HepG2 (cell line): ENCODE results near the gene OGFR. TPM values are rescaled to one million over a fixed set of nuclear protein-coding genes. Genes with fewer than 3 reads are reported as not detected.

Experiments used
- ARID3A ChIP-seq: IDR thresholded peaks from 2 replicates; pipeline ENCODE4 v1.6.1; 2012; ENCODE audit warnings: low read depth, low read length, improper control_type of control experiment
- CENPT ChIP-seq: sonication (generic); formaldehyde crosslinking; IDR thresholded peaks from 2 replicates; pipeline ENCODE4 v1.8.0; 2022; ENCODE audit warnings: low read depth, mild to moderate bottlenecking, moderate library complexity, missing genetic modification reagents
- CTCF ChIP-seq: sonication (generic); formaldehyde crosslinking; IDR thresholded peaks from 2 replicates; pipeline ENCODE4 v1.5.0; 2020; ENCODE audit warnings: mild to moderate bottlenecking, missing genetic modification reagents, moderate library complexity
- FOXA3 ChIP-seq: IDR thresholded peaks from 2 replicates; pipeline ENCODE4 v1.6.1; 2016; ENCODE audit warnings: missing genetic modification reagents, missing compliant biosample characterization
- FOXJ3 ChIP-seq: sonication (generic); formaldehyde crosslinking; IDR thresholded peaks from 2 replicates; pipeline ENCODE4 v1.4.0; 2020; ENCODE audit warnings: missing genetic modification reagents, mild to moderate bottlenecking, borderline replicate concordance
- GABPB1 ChIP-seq: IDR thresholded peaks from 2 replicates; pipeline ENCODE4 v1.6.1; 2016; ENCODE audit warnings: mild to moderate bottlenecking, missing genetic modification reagents, moderate library complexity, missing compliant biosample characterization
- KMT2A ChIP-seq: sonication (generic); formaldehyde crosslinking; IDR thresholded peaks from 2 replicates; pipeline ENCODE4 v1.4.0; 2020; ENCODE audit warnings: missing genetic modification reagents
- MAFF ChIP-seq: IDR thresholded peaks from 2 replicates; pipeline ENCODE4 v1.6.1; 2011; ENCODE audit warnings: low read depth, low read length, improper control_type of control experiment
- MTA3 ChIP-seq: sonication (generic); formaldehyde crosslinking; IDR thresholded peaks from 2 replicates; pipeline ENCODE4 v1.4.0; 2020; ENCODE audit warnings: missing genetic modification reagents
- MTF1 ChIP-seq: sonication (generic); formaldehyde crosslinking; IDR thresholded peaks from 2 replicates; pipeline ENCODE4 v1.5.0; 2020; ENCODE audit warnings: missing genetic modification reagents
- MXI1 ChIP-seq: IDR thresholded peaks from 3 replicates; pipeline ENCODE4 v1.6.1; 2012; ENCODE audit warnings: low read depth, low read length, inconsistent platforms, borderline replicate concordance
- NFATC3 ChIP-seq: sonication (generic); formaldehyde crosslinking; IDR thresholded peaks from 2 replicates; pipeline ENCODE4 v1.5.1; 2020; ENCODE audit warnings: mild to moderate bottlenecking, missing genetic modification reagents
- PHF21A ChIP-seq: sonication (generic); formaldehyde crosslinking; IDR thresholded peaks from 2 replicates; pipeline ENCODE4 v1.5.0; 2020; ENCODE audit warnings: mild to moderate bottlenecking, missing genetic modification reagents
- PHF8 ChIP-seq: sonication (generic); formaldehyde crosslinking; IDR thresholded peaks from 2 replicates; pipeline ENCODE4 v1.5.0; 2020; ENCODE audit warnings: missing genetic modification reagents
- RBM22 ChIP-seq: fragments of 200-400 bp; formaldehyde crosslinking; optimal IDR thresholded peaks from 2 replicates; pipeline ENCODE3; 2017; ENCODE audit warnings: mild to moderate bottlenecking, low read length, moderate library complexity
- SIX4 ChIP-seq: sonication (generic); formaldehyde crosslinking; IDR thresholded peaks from 2 replicates; pipeline ENCODE4 v1.4.0; 2020; ENCODE audit warnings: missing genetic modification reagents
- SOX5 ChIP-seq: IDR thresholded peaks from 2 replicates; pipeline ENCODE4 v1.6.1; 2016; ENCODE audit warnings: borderline replicate concordance
- SP140L ChIP-seq: sonication (generic); formaldehyde crosslinking; IDR thresholded peaks from 2 replicates; pipeline ENCODE4 v1.4.0; 2020; ENCODE audit warnings: missing genetic modification reagents, borderline replicate concordance
- SYNCRIP ChIP-seq: fragments of 200-400 bp; formaldehyde crosslinking; IDR thresholded peaks from 2 replicates; pipeline ENCODE4 v1.6.1; 2018; ENCODE audit warnings: mild to moderate bottlenecking, low read depth, low read length; ENCODE audit not compliant: insufficient read depth
- ZBTB1 ChIP-seq: sonication (generic); formaldehyde crosslinking; IDR thresholded peaks from 2 replicates; pipeline ENCODE4 v1.4.0; 2020; ENCODE audit warnings: missing genetic modification reagents, borderline replicate concordance
- ZBTB8A ChIP-seq: sonication (generic); formaldehyde crosslinking; IDR thresholded peaks from 2 replicates; pipeline ENCODE4 v1.4.0; 2020; ENCODE audit warnings: mild to moderate bottlenecking, low read depth, missing genetic modification reagents, borderline replicate concordance
- ZC3H4 ChIP-seq: sonication (generic); formaldehyde crosslinking; IDR thresholded peaks from 2 replicates; pipeline ENCODE4 v1.4.0; 2020; ENCODE audit warnings: missing genetic modification reagents, borderline replicate concordance
- ZNF121 ChIP-seq: sonication (generic); formaldehyde crosslinking; IDR thresholded peaks from 2 replicates; pipeline ENCODE4 v1.5.0; 2020; ENCODE audit warnings: mild to moderate bottlenecking, missing genetic modification reagents
- ZNF136 ChIP-seq: sonication (generic); formaldehyde crosslinking; IDR thresholded peaks from 2 replicates; pipeline ENCODE4 v1.8.1; 2022; ENCODE audit warnings: low read depth, mild to moderate bottlenecking, moderate library complexity, missing genetic modification reagents
- ZNF230 ChIP-seq: sonication (generic); formaldehyde crosslinking; IDR thresholded peaks from 2 replicates; pipeline ENCODE4 v1.4.0; 2020; ENCODE audit warnings: mild to moderate bottlenecking, missing genetic modification reagents
- ZNF547 ChIP-seq: sonication (generic); formaldehyde crosslinking; IDR thresholded peaks from 2 replicates; pipeline ENCODE4 v1.5.1; 2020; ENCODE audit warnings: mild to moderate bottlenecking, missing genetic modification reagents
- ZNF577 ChIP-seq: sonication (generic); formaldehyde crosslinking; IDR thresholded peaks from 2 replicates; pipeline ENCODE4 v1.4.0; 2020; ENCODE audit warnings: mild to moderate bottlenecking, low read depth, missing genetic modification reagents, borderline replicate concordance
- ZNF652 ChIP-seq: IDR thresholded peaks from 2 replicates; pipeline ENCODE4 v1.6.1; 2016; ENCODE audit warnings: low read depth, borderline replicate concordance
- ZNF660 ChIP-seq: sonication (generic); formaldehyde crosslinking; IDR thresholded peaks from 2 replicates; pipeline ENCODE4 v1.5.1; 2020; ENCODE audit warnings: mild to moderate bottlenecking, low read depth, missing genetic modification reagents, borderline replicate concordance
- ZNF724P ChIP-seq: sonication (generic); formaldehyde crosslinking; IDR thresholded peaks from 2 replicates; pipeline ENCODE4 v1.8.0; 2022; ENCODE audit warnings: missing genetic modification reagents, borderline replicate concordance
- ZNF792 ChIP-seq: IDR thresholded peaks from 2 replicates; pipeline ENCODE4 v1.6.1; 2016
- polyA plus RNA-seq, 8 experiments: library from polyadenylated mRNA; depleted of rRNA in 3 of 8; stranded (reverse) in 7 of 8; unstranded in 1 of 8; fragments of >200 nt; fragmentation: Illumina TruSeq in 4 of 8; extraction: Trizol in 4 of 8; gene quantifications; 2 replicates each; pipeline versions ENCODE4 v1.2.1 to v1.2.3, GENCODE V29; 2011 to 2016; ENCODE audit warnings: low read depth in 4 of 8, missing spikeins in 1 of 8, mixed read lengths in 1 of 8; ENCODE audit not compliant: insufficient read depth in 1 of 8
- total RNA-seq, 5 experiments: library from RNA; depleted of rRNA; stranded (reverse); fragments of >200 nt; fragmentation: Illumina TruSeq; extraction: Trizol; gene quantifications; 2 replicates each; pipeline ENCODE4 v1.2.3, GENCODE V29; 2016; ENCODE audit warnings: low read depth in 1 of 5

Gene OGFR
- total and polyA plus RNA-seq, 2 of the 13 experiments (the other 11 are each of a cell fraction or from before 2014, with no cell fraction given), result 47.7 to 81.8 TPM

GRCh38 chr20:62817975-62818591 lies 13.4 kb downstream of the OGFR start (continued):
- TF ChIP-seq ZC3H4 (CRISPR knock-in tag) (0 out of 2 replicates have a peak, but pooled peaks have one; percentile 61), ZNF577 (CRISPR knock-in tag) (no peak), MTA3 (CRISPR knock-in tag) (no peak), ZNF547 (CRISPR knock-in tag) (no peak), GABPB1 (CRISPR knock-in tag) (no peak), SP140L (CRISPR knock-in tag) (no peak), ZBTB1 (CRISPR knock-in tag) (no peak; the same call in 1 of the 2 replicates), ZNF136 (CRISPR knock-in tag) (no peak), PHF8 (CRISPR knock-in tag) (no peak), ZBTB8A (CRISPR knock-in tag) (no peak), MAFF (no peak), ZNF724P (no peak), ZNF792 (no peak), CTCF (CRISPR knock-in tag) (0 out of 2 replicates have a peak, but pooled peaks have one; percentile 7), CENPT (CRISPR knock-in tag) (no peak), SOX5 (CRISPR knock-in tag) (no peak), ARID3A (no peak), ZNF660 (CRISPR knock-in tag) (no peak), ZNF652 (CRISPR knock-in tag) (no peak), ZNF230 (no peak), KMT2A (CRISPR knock-in tag) (no peak), MTF1 (CRISPR knock-in tag) (no peak), ZNF121 (CRISPR knock-in tag) (no peak), NFATC3 (CRISPR knock-in tag) (peak; percentile 15; the same call in 1 of the 2 replicates), RBM22 (no peak), FOXA3 (no peak), SIX4 (CRISPR knock-in tag) (no peak), PHF21A (CRISPR knock-in tag) (no peak), MXI1 (0 out of 3 replicates have a peak, but pooled peaks have one; percentile 2), FOXJ3 (CRISPR knock-in tag) (no peak), SYNCRIP (no peak)
